Esophagus mucosa (tissue), 1 donor: ENCODE results near the gene HOXD1. TPM values are rescaled to one million over a fixed set of nuclear protein-coding genes. Genes with fewer than 3 reads are reported as not detected.

Source experiments
- ATAC-seq: fragments of 200-7000 bp; cut with Tn5 transposase; one replicate; pipeline ENCODE4 v1.9.1; 2020
- total RNA-seq: library from RNA; stranded (reverse); gene quantifications from one replicate; pipeline ENCODE4 v1.2.4, GENCODE V29; 2023
- donor health status: DM: yes; HTN: yes; CAD: no.

HOXD1 gene
- total RNA-seq, 1 donor from 2014 or later: 0.16 TPM

- ATAC-seq: peak; percentile 18
These were observed 23.0 kb upstream of the HOXD1 start for GRCh38 chr2:176165370-176166050.

GRCh38 chr2:176166272-176166671, 22.2 kb upstream of the HOXD1 start:
- no peak for ATAC-seq

- ATAC-seq: no peak
These were observed 21.1 kb upstream of the HOXD1 start for GRCh38 chr2:176167398-176167797.

DNA sequence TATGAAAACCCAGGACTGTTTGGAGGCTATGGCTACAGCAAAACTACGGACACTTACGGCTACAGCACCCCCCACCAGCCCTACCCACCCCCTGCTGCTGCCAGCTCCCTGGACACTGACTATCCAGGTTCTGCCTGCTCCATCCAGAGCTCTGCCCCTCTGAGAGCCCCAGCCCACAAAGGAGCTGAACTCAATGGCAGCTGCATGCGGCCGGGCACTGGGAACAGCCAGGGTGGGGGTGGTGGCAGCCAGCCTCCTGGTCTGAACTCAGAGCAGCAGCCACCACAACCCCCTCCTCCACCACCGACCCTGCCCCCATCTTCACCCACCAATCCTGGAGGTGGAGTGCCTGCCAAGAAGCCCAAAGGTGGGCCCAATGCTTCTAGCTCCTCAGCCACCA, 19.3 kb upstream of the HOXD1 start:
- ATAC-seq: no peak

GRCh38 chr2:176169711-176170110, 18.8 kb upstream of the HOXD1 start:
- ATAC-seq: no peak

- no peak for ATAC-seq
These were observed 17.7 kb upstream of the HOXD1 start for GRCh38 chr2:176170602-176171305.

DNA sequence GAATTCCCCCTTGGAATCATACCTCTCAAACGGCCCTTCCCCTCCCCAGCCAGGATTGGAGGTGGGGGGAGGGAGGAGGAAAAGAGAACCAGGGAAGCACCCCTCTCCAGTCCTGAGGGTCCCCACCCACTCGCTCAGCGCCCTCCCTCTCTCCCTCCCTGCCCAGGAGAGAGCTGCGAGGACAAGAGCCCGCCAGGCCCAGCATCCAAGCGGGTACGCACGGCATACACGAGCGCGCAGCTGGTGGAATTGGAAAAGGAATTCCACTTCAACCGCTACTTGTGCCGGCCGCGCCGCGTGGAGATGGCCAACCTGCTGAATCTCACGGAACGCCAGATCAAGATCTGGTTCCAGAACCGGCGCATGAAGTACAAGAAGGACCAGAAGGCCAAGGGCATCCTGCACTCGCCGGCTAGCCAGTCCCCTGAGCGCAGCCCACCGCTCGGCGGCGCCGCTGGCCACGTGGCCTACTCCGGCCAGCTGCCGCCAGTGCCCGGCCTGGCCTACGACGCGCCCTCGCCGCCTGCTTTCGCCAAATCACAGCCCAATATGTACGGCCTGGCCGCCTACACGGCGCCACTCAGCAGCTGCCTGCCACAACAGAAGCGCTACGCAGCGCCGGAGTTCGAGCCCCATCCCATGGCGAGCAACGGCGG, 17.0 kb upstream of the HOXD1 start:
- no peak for ATAC-seq

DNA sequence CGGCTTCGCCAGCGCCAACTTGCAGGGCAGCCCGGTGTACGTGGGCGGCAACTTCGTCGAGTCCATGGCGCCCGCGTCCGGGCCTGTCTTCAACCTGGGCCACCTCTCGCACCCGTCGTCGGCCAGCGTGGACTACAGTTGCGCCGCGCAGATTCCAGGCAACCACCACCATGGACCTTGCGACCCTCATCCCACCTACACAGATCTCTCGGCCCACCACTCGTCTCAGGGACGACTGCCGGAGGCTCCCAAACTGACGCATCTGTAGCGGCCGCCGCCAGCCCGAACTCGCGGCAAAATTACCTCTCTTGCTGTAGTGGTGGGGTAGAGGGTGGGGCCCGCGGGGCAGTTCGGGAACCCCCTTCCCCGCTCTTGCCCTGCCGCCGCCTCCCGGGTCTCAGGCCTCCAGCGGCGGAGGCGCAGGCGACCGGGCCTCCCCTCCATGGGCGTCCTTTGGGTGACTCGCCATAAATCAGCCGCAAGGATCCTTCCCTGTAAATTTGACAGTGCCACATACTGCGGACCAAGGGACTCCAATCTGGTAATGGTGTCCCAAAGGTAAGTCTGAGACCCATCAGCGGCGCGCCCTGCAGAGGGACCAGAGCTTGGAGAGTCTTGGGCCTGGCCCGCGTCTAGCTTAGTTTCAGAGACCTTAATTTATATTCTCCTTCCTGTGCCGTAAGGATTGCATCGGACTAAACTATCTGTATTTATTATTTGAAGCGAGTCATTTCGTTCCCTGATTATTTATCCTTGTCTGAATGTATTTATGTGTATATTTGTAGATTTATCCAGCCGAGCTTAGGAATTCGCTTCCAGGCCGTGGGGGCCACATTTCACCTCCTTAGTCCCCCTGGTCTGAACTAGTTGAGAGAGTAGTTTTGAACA, 16.2 kb upstream of the HOXD1 start:
- ATAC-seq: peak; percentile 22

- ATAC-seq: no peak
These were observed 15.4 kb upstream of the HOXD1 start for GRCh38 chr2:176172895-176173566.

DNA sequence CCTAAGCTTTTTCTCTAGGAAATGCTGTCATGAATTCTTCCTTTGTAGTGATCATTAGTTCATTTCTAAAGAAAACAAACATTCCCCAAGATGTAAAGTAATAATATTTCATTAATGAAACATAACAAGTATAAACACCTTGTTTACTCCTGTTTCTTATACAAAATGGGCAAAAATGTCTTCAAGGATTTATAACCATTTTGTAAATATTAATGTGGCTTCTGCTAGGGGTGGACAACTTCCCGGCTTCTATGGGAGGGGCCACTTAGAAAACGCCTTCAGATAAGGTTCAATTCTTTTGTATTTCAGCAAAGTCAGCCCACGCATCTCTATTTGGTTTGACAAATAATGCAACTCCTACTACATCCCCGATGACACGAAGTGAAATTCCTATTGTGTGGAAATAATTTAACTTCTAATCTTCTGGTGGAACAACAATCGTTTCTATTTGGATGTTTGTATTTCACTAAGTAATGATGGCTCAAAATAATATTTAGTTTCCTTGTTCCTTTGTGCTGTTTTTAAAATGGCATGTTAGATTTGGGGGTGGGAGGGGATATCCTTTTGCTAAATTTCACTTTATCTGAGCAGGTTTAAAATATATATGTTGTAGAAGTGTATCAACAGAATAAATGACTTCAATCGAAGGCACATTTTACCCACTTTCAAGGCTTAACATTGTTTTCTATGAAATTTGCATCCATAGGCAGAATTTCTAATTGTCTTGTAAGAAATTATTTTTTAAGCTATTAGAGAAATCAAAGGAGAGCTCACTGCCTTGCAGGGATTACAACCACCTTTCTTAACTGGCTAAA, 14.7 kb upstream of the HOXD1 start:
- no peak for ATAC-seq

DNA sequence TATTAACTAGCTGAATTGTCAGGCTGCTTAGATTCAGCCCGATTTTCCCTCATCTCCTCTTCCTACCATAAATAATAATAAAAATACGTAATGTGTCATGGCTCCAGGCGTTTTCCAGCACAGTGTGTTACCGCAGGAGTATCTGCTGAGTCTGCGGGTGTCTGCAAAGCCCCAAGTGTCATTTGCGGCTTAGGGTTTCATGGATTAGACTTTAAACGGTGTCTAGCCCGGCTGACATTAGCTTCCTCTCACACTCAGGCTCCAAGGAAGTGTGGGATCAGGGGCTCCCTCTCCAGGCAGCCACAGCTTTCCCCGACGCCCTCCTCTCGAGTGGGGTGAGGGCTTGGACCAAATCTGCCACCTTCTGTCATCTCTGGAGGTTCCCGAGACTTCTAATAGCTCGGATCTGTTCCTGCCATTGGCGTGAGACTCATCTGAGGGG, 14.1 kb upstream of the HOXD1 start:
- no peak for ATAC-seq

GRCh38 chr2:176174824-176175708, 13.4 kb upstream of the HOXD1 start:
- no peak for ATAC-seq

DNA sequence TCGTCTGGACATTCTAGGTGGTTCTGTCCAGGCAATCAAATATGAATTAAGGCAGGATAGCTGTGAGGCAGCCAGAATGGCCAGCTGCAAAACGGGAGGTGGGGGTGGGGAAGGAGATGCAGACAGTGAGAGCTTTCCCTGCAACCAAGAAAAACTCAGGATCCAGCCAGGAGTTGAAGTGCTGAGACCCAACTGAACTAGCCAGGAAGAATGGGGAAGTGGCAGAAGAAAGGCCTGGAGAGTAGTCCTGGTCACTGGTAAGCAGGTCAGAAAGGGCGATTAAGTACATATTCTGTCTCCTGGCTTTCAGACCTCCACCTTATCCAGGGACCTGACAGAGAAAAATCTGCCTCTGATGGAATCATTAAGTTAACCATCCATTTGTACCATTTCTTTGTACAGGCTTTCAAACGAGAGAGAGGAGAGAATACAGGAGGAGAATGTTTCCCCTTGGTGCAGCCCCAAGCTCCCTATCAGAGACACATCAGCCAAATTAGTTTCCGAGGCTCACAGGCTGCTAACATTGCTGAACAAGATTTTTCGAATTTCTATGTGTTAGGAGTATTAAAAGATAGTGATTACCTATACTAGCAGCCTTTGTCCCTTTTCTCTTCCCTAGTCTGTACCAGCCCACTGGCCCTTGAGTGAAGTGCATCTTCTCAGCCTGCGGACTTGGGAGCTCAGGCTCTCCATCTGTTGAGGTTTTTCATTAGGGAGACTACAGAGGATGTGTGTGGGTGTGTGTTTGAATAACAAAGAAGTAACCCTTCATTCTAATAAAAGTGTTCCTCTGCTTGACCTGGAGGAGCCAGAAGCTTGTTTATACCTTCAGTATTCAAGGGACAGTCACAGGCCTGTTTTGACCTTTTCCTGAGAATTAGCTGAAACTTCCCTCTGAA, 12.5 kb upstream of the HOXD1 start:
- no peak for ATAC-seq

DNA sequence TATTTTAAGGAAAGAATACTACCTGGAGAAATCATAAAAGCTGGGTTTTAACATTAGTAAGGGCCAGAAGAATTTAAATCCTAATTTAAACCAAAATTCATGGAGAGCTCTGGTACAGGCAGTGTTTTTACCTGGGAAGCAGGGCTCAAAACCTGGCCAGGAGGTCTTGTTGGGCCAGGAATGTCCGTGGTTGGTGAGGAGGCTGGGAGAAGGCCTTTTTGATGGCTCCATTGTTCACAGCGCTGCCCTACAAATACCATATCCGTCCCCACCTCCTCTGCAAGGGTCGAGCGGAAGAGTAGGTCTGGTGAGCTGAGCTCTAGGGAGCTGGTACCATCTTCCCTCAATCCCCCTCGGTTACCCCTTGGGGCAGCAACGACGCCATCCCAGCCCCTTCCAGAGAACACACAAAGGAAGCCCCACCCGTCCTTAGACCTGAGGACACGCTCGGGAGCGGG, 10.9 kb upstream of the HOXD1 start:
- no peak for ATAC-seq

- peak; percentile 69 for ATAC-seq
These were observed 10.3 kb upstream of the HOXD1 start for GRCh38 chr2:176178038-176178756.

DNA sequence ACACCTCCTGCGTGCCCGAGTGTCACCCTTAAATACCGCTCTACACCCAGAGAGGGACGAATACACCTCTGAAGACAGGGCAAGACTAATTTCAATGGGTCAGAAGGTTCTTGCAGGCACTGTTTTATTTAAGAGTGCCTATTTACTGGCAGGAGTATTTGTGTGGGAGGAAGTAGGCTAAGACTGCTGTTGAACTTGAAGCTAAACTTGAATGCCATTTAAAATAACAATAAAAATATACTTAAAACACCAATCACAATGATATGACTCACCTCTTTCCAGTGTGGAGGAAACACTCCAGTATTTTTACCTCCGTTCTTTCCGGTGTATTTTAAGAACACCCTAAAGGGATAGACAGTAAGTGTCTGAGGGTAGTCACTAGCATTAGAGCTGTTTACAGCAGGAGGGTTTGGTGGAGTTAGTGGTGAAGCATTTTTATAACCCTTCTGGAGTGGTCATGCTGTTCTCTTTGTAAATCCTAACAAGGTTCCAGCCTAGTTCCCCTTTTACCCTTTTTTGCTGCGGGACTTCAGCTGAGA, 9.6 kb upstream of the HOXD1 start:
- ATAC-seq: no peak

GRCh38 chr2:176181551-176181950, 6.9 kb upstream of the HOXD1 start:
- ATAC-seq: no peak

GRCh38 chr2:176182671-176183070, 5.8 kb upstream of the HOXD1 start:
- ATAC-seq: no peak
